Naive thymus-derived CD8-positive, alpha-beta T cell (primary cell): ENCODE measurements around the gene FAM168A. TPM values are rescaled to one million over a fixed set of nuclear protein-coding genes. Genes with fewer than 3 reads are reported as not detected.

Experiments
- ATAC-seq, 2 donors: fragments of 150-1000 bp; cut with Tn5 transposase in 1 of 2; sonication (Bioruptor Pico), chemical (Tn5 transposase) in 1 of 2; 1 replicate in 1 of 2; 2 replicates in 1 of 2; pipeline ENCODE4 v1.10.0; 2021; ENCODE audit warnings: mild to moderate bottlenecking in 2 of 2, moderate library complexity in 2 of 2
- POLR2A ChIA-PET: fragments of 350-600 bp; sonication (Branson Sonifier 250); formaldehyde crosslinking; loops from one replicate; lab custom pipeline; 2021; ENCODE audit warnings: antibody characterized with exemption; lab: Charles Lee
- DNase-seq, 10 donors: peaks; one replicate each; pipeline versions ENCODE4 v3.0.0 to v3.0.0-alpha.2; 2020 to 2022
- H3K27ac Mint-ChIP-seq, 10 donors: one replicate each; pipeline ENCODE4 v1.8.0; 2020 to 2022; ENCODE audit warnings: mild to moderate bottlenecking in 10 of 10, mixed read lengths in 10 of 10, moderate library complexity in 4 of 10, inconsistent platforms in 1 of 10
- H3K27me3 Mint-ChIP-seq, 5 donors: one replicate each; pipeline ENCODE4 v1.8.0; 2021 to 2022; ENCODE audit warnings: mixed read lengths in 5 of 5
- H3K36me3 Mint-ChIP-seq, 3 donors: one replicate each; pipeline ENCODE4 v1.8.0; 2020 to 2022; ENCODE audit warnings: mixed read lengths in 3 of 3, mild to moderate bottlenecking in 2 of 3, inconsistent platforms in 1 of 3
- H3K4me1 Mint-ChIP-seq, 4 donors: one replicate each; pipeline ENCODE4 v1.8.0; 2021 to 2022; ENCODE audit warnings: mixed read lengths in 4 of 4
- H3K4me3 Mint-ChIP-seq, 10 donors: one replicate each; pipeline ENCODE4 v1.8.0; 2020 to 2022; ENCODE audit warnings: mild to moderate bottlenecking in 10 of 10, mixed read lengths in 10 of 10, moderate library complexity in 6 of 10, inconsistent platforms in 1 of 10
- H3K9me3 Mint-ChIP-seq, 9 donors: one replicate each; pipeline ENCODE4 v1.8.0; 2020 to 2022; ENCODE audit warnings: mixed read lengths in 9 of 9, mild to moderate bottlenecking in 3 of 9, inconsistent platforms in 1 of 9, moderate library complexity in 1 of 9
- polyA plus RNA-seq, 3 donors: library from polyadenylated mRNA; unstranded; fragments of 300-500 nt; fragmentation: Illumina TruSeq; gene quantifications; one replicate each; pipeline ENCODE4 v1.2.3, GENCODE V29; 2021
- total RNA-seq, 8 experiments: library from RNA in 2 of 8; stranded (reverse) in 2 of 8; gene quantifications; one replicate each; pipeline ENCODE4 v1.2.3 and lab custom pipeline; 2021 to 2026

The FAM168A gene
- total and polyA plus RNA-seq, 5 experiments from 2014 or later = 2.6 to 21.7 (median 5.0) TPM

- Mint-ChIP-seq H3K4me3 (no peak overlapping the region), H3K36me3 (no peaks in the 10 kb centered on the region), H3K27ac (peak overlapping the region in 8 of 10 donors; percentile 69 to 99 (median 78)), H3K27me3 (no peaks in the 10 kb centered on the region), H3K9me3 (peaks cover 0 to 10% (median 0%) of the 10 kb centered on the region in 9 donors), H3K4me1 (peaks cover 17 to 28% (median 24%) of the 10 kb centered on the region in 4 donors)
- no peak for DNase-seq
- POLR2A ChIA-PET = interaction anchor here (2.2 kb wide), 1 partner anchor 13 kb away, joined by 7 read pairs; no protein-coding TSS in a partner anchor
- no peak for ATAC-seq
These were observed 235.7 kb downstream of the FAM168A start for GRCh38 chr11:73361953-73362776.

- POLR2A ChIA-PET = interaction anchor here (0.5 to 1.4 kb wide), 2 partner anchors 10 to 325 kb away, joined by 3 to 4 read pairs; no protein-coding TSS in a partner anchor
- no peaks in the 10 kb centered on the region for H3K36me3 Mint-ChIP-seq
- DNase-seq = no peak
- no peak for ATAC-seq
- no peak overlapping the region for H3K4me3 Mint-ChIP-seq
- peaks cover 0 to 2% (median 0%) of the 10 kb centered on the region in 9 donors for H3K9me3 Mint-ChIP-seq
- H3K4me1 Mint-ChIP-seq = peaks cover 4 to 17% (median 13%) of the 10 kb centered on the region in 4 donors
- H3K27ac Mint-ChIP-seq = peak overlapping the region in 6 of 10 donors; percentile 16 to 66 (median 57)
- H3K27me3 Mint-ChIP-seq = no peaks in the 10 kb centered on the region
These were observed 237.1 kb downstream of the FAM168A start for GRCh38 chr11:73360743-73361369.

GRCh38 chr11:73359930-73360742, 237.8 kb downstream of the FAM168A start:
- Mint-ChIP-seq H3K27me3 (no peaks in the 10 kb centered on the region), H3K27ac (peak overlapping the region in 5 of 10 donors; percentile 37 to 66 (median 49)), H3K4me3 (no peak overlapping the region), H3K4me1 (peaks cover 0 to 10% (median 7%) of the 10 kb centered on the region in 4 donors), H3K36me3 (no peaks in the 10 kb centered on the region), H3K9me3 (no peaks in the 10 kb centered on the region)
- POLR2A ChIA-PET = interaction anchor here (1.4 kb wide), 1 partner anchor 10 kb away, joined by 4 read pairs; no protein-coding TSS in a partner anchor
- ATAC-seq = peak; percentile 58 to 62
- DNase-seq = peak in 2 of 10 donors; percentile 36 to 43

GRCh38 chr11:73359341-73359740, 238.6 kb downstream of the FAM168A start:
- POLR2A ChIA-PET = no interaction called here
- Mint-ChIP-seq H3K4me1 (peaks cover 0 to 10% (median 2%) of the 10 kb centered on the region in 4 donors), H3K9me3 (no peaks in the 10 kb centered on the region)

DNA sequence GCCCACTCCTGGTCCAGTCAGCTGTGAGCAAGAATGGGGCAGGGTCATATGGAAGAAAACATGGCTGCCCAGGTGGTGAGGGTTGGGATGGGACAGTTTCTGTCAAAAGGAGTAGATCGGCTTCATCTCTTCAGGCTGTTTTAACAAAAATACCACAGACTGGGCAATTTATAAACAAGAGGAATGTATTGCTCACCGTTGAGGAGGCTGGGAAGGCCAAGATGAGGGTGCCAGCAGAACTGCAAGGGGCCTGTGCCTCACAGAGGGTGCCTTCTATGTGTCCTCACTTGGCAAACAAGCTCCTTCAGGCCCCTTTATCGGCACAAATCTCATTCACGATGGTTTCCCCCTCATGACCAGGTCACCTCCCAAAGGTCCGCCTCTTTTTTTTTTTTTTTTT, 239.8 kb downstream of the FAM168A start:
- Mint-ChIP-seq H3K27me3 (no peaks in the 10 kb centered on the region), H3K4me1 (peaks cover 0 to 8% (median 1%) of the 10 kb centered on the region in 4 donors), H3K36me3 (no peaks in the 10 kb centered on the region), H3K4me3 (no peak overlapping the region), H3K27ac (peak overlapping the region in 1 of 10 donors; percentile 8), H3K9me3 (no peaks in the 10 kb centered on the region)
- ATAC-seq (no peak), DNase-seq (no peak)
- POLR2A ChIA-PET = interaction anchor here (0.6 to 1.4 kb wide), 2 partner anchors 7 to 36 kb away, joined by 3 to 5 read pairs; no protein-coding TSS in a partner anchor

More at GRCh38 chr11:73359341-73359740, 238.6 kb downstream of the FAM168A start:
- Mint-ChIP-seq H3K4me3 (no peak overlapping the region), H3K36me3 (no peaks in the 10 kb centered on the region), H3K27ac (peak overlapping the region in 3 of 10 donors; percentile 28 to 49 (median 48)), H3K27me3 (no peaks in the 10 kb centered on the region)
- DNase-seq (no peak), ATAC-seq (no peak)

DNA sequence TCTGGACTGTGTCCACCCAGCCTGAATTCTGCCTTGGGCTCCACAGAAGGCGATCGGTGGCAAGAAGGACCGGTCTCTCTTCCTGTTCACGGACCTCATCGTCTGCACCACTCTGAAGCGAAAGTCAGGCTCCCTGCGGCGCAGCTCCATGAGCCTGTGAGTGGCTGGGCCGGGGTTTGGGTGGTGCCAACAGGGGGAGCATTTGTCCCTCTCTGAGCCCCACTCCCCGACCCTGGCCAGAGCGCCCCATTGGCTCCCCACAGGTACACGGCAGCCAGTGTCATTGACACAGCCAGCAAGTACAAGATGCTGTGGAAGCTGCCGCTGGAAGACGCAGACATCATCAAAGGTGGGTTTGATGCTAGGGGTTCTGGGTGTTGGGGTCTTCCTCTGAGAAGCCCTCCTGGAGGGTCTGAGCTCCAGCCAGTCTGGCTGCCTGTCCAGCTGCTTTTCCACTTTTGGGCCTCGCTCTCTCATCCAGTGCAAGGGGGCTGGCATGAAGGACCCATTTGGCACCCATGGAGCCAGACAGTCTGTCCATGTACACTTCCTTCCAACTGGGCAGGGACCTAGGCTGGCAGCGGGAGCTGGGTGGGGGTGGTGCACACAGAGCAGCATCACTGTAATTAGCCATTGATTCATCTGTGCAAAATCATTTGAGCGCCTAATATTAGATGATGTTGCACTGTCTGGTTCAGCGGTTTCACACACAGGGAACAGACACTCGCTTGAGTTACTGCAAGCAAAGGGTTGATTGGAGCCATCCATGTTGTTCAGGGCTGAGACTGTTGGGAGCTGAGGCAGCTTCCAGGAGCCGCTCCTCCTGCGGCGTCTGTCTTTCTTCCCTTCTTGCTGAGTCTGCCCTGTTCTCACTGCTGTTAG, 240.7 kb downstream of the FAM168A start:
- Mint-ChIP-seq H3K4me1 (peaks cover 0 to 6% (median 0%) of the 10 kb centered on the region in 4 donors), H3K4me3 (no peak overlapping the region), H3K9me3 (no peaks in the 10 kb centered on the region), H3K27ac (no peak overlapping the region), H3K36me3 (no peaks in the 10 kb centered on the region), H3K27me3 (no peaks in the 10 kb centered on the region)
- ATAC-seq = no peak
- POLR2A ChIA-PET = interaction anchor here (1.4 kb wide), 1 partner anchor 8 kb away, joined by 5 read pairs; no protein-coding TSS in a partner anchor
- DNase-seq = no peak

- H3K27ac Mint-ChIP-seq = peak overlapping the region in 4 of 10 donors; percentile 24 to 69 (median 36)
- H3K27me3 Mint-ChIP-seq = no peaks in the 10 kb centered on the region
- DNase-seq = no peak
- POLR2A ChIA-PET = interaction anchor here (0.5 to 1.2 kb wide), 2 partner anchors 10 to 56 kb away, joined by 3 read pairs; no protein-coding TSS in a partner anchor
- H3K4me3 Mint-ChIP-seq = no peak overlapping the region
- no peaks in the 10 kb centered on the region for H3K36me3 Mint-ChIP-seq
- ATAC-seq = no peak
- peaks cover 0 to 12% (median 2%) of the 10 kb centered on the region in 4 donors for H3K4me1 Mint-ChIP-seq
- no peaks in the 10 kb centered on the region for H3K9me3 Mint-ChIP-seq
These were observed 242.8 kb downstream of the FAM168A start for GRCh38 chr11:73355109-73355508.

DNA sequence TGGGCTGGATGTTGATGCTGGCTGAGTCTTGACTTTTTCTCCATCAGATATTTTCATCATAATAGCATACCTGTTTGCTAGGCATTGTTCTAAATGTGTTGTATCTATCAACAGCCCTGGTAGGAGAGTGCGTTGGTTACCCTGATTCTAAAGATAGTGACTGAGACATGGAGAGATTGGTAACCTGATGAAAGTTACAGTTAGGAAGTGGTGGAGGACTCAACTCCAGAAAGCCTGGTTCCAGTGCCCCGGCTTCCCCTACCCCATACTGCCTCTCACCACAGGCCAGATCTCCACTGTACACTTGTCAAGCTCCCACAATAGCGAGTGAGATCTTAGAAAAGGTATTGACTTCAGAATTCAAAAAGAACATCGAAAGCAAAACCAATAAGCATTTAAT, 244.5 kb downstream of the FAM168A start:
- no peak overlapping the region for H3K4me3 Mint-ChIP-seq
- POLR2A ChIA-PET = no interaction called here
- ATAC-seq (no peak), DNase-seq (no peak)
- H3K9me3 Mint-ChIP-seq = no peaks in the 10 kb centered on the region
- H3K36me3 Mint-ChIP-seq = no peaks in the 10 kb centered on the region
- peak overlapping the region in 6 of 10 donors; percentile 3 to 62 (median 21) for H3K27ac Mint-ChIP-seq
- no peaks in the 10 kb centered on the region for H3K27me3 Mint-ChIP-seq
- peaks cover 0 to 13% (median 2%) of the 10 kb centered on the region in 4 donors for H3K4me1 Mint-ChIP-seq

DNA sequence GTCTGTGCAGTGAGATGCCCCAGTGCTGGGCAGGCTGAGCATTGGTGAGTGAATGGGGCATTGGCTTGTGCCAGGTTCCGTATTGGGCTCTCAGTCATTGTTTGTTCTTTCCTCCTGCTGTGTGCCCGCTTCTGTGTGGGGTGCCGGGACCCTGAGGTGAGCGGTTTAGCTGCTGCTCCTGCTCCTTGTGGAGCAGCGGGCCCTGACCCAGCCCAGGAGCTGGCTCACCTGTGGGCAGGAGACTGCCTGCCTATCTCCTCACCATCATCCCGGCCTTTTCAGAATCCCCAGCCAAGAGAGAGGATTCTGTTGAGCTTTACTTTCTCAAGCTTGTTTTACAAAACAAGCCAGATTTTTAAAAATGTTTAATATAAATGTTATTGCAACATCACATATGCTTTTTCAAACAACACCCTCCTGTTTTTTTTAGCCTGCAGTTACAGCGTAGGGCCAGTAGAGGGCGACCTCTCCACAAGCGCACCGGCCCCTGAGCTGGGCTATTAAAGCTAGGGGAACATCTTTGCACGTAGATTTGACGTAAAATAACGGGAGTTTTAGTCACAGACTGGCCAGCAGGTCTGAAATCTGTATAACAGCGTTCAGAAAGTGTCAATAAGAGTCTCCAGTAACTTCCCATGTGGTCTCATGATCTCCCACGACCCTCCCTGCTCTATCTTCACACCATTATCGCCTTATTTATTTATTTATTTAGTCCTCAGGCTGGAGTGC, 246.8 kb downstream of the FAM168A start:
- Mint-ChIP-seq H3K27me3 (peaks cover 0 to 3% (median 0%) of the 10 kb centered on the region in 5 donors), H3K9me3 (no peaks in the 10 kb centered on the region), H3K4me3 (no peak overlapping the region), H3K4me1 (peaks cover 0 to 13% (median 1%) of the 10 kb centered on the region in 4 donors), H3K27ac (peak overlapping the region; percentile 19 to 89 (median 55)), H3K36me3 (no peaks in the 10 kb centered on the region)
- peak; percentile 37 to 81 (median 70) for DNase-seq
- POLR2A ChIA-PET = interaction anchor here (0.9 to 1.6 kb wide), 2 partner anchors 21 to 42 kb away, joined by 3 to 18 read pairs; no protein-coding TSS in a partner anchor
- ATAC-seq = peak; percentile 88 to 90
